ENCODE measurements around the gene TRIM61.
"Not testable (repeated sequence)": the region's sequence is repeated elsewhere in the genome, so short reads cannot be mapped to it uniquely, and the experiment has no call there.

Gene TRIM61

GRCh38 chr4:164956766-164957643 is 20.5 kb downstream of the TRIM61 start:
- DNase-seq (ENCODE audit: low read depth in 2 of 2): peak in 1 of 2 experiments; percentile 29

GRCh38 chr4:164955107-164955805 is 22.2 kb downstream of the TRIM61 start:
- DNase-seq (ENCODE audit: low read depth in 2 of 2): no peak

GRCh38 chr4:164952551-164952950 is 24.9 kb downstream of the TRIM61 start:
- no peak for DNase-seq (ENCODE audit: low read depth in 2 of 2)

- DNase-seq (ENCODE audit: low read depth in 2 of 2): no peak
Observed at GRCh38 chr4:164949448-164950143, 27.9 kb downstream of the TRIM61 start.

GRCh38 chr4:164948975-164949374 is 28.5 kb downstream of the TRIM61 start:
- no peak for DNase-seq (ENCODE audit: low read depth in 2 of 2)

DNA sequence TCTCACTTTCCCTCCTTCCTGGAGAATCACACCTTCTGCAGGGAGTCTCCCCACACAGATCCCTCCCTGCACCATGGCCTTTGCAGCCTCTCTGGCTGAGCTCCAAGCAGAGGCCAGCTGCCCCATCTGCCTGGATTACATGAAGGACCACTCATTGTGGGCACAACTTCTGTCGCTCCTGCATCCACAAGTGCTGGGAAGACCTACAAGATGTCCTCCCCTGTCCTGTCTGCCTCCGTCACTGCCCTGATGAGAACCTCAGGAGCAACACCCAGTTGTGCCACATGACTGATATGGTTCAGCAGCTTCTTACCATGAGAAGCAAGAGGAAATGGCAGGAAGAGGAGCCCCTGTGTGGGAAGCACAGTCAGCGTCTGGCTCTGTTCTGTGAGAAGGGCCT is 29.5 kb downstream of the TRIM61 start:
- DNase-seq (ENCODE audit: low read depth in 2 of 2): not testable (repeated sequence)

GRCh38 chr4:164946810-164947209 is 30.6 kb downstream of the TRIM61 start:
- DNase-seq (ENCODE audit: low read depth in 2 of 2): no peak

GRCh38 chr4:164945146-164945545 is 32.3 kb downstream of the TRIM61 start:
- DNase-seq (ENCODE audit: low read depth in 2 of 2): no peak

GRCh38 chr4:164943192-164943591 is 34.3 kb downstream of the TRIM61 start:
- no peak for DNase-seq (ENCODE audit: low read depth in 2 of 2)

- DNase-seq (ENCODE audit: low read depth in 2 of 2): no peak
Observed at GRCh38 chr4:164937576-164938270, 39.7 kb downstream of the TRIM61 start.

- DNase-seq (ENCODE audit: low read depth in 2 of 2): not testable (repeated sequence)
Observed at GRCh38 chr4:164935865-164936606, 41.4 kb downstream of the TRIM61 start.

GRCh38 chr4:164935363-164935762 is 42.1 kb downstream of the TRIM61 start:
- DNase-seq (ENCODE audit: low read depth in 2 of 2): no peak

GRCh38 chr4:164933244-164933643 is 44.2 kb downstream of the TRIM61 start:
- DNase-seq (ENCODE audit: low read depth in 2 of 2): no peak

DNA sequence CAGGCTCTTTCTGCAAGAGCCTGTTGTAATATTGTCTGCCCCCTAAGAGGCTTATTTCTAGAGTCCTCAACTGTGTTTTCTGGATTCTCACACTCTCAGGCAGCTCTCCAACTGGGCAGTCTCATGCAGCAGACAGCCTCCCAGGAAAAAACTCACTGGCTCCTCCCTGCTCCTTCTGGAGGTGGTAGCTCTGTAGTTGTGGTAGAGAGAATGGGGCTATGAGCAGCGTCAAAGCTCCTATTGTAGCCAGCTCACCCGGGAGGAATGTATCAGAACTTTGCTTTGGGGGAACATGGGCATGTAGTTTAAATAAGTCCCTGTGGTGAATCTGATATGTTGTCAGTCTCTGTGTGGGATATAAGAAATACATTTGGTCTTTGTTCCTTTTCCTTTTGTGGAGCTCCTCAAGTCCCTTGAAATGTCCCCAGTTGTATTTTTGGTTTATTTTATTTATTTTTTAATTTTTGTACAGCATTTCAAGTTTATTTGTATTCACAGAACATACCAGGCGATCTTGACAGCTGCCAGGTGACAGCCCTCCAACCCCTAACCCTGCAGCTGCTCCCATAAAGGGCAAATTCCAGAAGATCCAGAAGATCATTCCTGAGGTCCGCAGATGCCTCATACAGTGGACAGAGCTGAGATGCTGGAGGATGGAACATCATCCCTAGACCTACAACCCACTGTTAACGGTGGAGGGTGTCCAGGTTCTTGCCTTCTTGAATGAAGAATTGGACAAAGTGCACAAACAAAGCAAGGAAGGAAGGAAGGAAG is 45.7 kb downstream of the TRIM61 start:
- DNase-seq (ENCODE audit: low read depth in 2 of 2): no peak

DNA sequence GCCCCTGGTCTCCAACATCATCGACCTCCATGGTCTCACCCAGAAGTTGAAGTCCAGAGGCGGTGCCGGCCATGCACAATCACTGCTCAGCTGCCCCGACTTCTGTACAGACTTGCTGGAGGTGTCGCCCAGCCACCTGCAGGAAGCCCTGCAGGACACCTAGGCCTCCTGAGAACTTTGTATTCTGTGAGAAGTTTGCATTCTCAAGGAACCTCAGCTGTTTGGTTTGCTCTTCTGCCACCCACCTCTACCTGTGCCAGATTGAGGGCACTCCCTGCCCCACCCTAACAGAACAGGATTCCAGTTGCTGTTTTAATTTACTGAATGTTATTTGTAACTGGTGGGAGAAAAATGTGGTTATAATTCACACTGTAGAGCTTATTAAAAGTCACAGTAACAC is 46.8 kb downstream of the TRIM61 start:
- DNase-seq (ENCODE audit: low read depth in 2 of 2): no peak

GRCh38 chr4:164927101-164927500 is 50.4 kb downstream of the TRIM61 start:
- not testable (repeated sequence) for DNase-seq (ENCODE audit: low read depth in 2 of 2)

DNA sequence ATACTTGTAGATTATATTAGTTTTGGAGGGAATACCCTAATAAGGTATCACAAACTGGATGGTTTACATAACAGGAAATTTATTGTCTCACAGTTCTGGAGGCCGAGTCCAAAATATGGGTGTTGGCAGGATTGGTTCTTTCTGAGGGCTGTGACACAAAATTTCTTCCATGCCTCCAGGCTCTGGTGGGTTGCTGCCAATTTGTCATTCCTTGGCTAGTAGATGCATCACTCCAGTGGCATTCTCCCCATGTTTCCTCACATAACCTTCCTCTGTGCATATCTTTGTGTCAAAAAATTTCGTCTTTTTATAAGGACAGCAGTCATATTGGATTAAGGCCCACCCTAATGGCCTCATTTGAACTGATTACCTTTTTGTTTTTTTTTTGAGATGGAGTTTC is 51.2 kb downstream of the TRIM61 start:
- DNase-seq (ENCODE audit: low read depth in 2 of 2): no peak

GRCh38 chr4:164924670-164925238 is 52.7 kb downstream of the TRIM61 start:
- DNase-seq (ENCODE audit: low read depth in 2 of 2): no peak

DNA sequence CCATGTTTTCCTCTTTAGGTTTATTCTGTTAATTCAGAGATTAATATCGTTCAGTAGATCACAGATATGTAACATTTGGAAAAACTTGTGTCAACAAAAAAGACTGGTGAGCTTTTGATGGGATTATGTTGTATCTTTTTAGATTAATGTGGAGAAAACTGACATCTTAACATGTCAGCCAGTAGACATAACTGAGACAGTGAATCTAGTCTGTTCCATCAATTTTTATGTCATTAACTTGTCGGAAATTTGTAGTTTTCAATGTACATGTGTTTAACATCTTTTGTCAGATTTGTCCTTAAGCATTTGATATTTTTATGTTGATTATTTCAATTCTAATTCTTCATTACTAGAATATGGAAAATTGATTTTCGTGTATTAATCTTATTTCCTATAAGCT is 58.5 kb downstream of the TRIM61 start:
- DNase-seq (ENCODE audit: low read depth in 2 of 2): no peak

Data from fibroblast of skin of left biceps (primary cell).